Mesenteric fat pad (tissue), 1 donor: ENCODE measurements around the gene TFAP2A. TPM values are rescaled to one million over a fixed set of nuclear protein-coding genes. Genes with fewer than 3 reads are reported as not detected.

ENCODE experiments used
- microRNA-seq: library from miRNA; unstranded; fragments of <30 nt; microRNA quantifications from one replicate; pipeline ENCODE4 v1.2.0, GENCODE V29; 2020; ENCODE audit warnings: borderline number of aligned reads
- total RNA-seq: library from RNA; stranded (reverse); fragmentation: NEBNext Ultra II Directional; extraction: Animal tissue kit (Norgen Biotek cat#: 25700); gene quantifications from one replicate; pipeline ENCODE4 v1.2.1, GENCODE V29; 2021
- donor health status: DM: yes; HTN: yes; CAD: no.

Gene TFAP2A
- total RNA-seq, 1 donor from 2014 or later: 1.9 TPM

Small RNA genes lying within 50 kb of the gene (microRNA-seq; reads per million reads assigned to microRNA genes)
- gene MIR5689: not detected

Other genes starting within 250 kb of the TFAP2A start
- 3.0 TPM for gene GCNT2, start 106.3 kb upstream of the TFAP2A start, total RNA-seq